ENCODE data around the gene COMMD3.
"Not testable (repeated sequence)": the region's sequence is repeated elsewhere in the genome, so short reads cannot be mapped to it uniquely, and the experiment has no call there.

Gene COMMD3

GRCh38 chr10:22316286-22317075, at the start of gene COMMD3:
Gene COMMD3 (plus strand): TSS chr10:22316388. CDS start chr10:22316418, 30 bp downstream.
- peak; percentile 84 for DNase-seq

DNA sequence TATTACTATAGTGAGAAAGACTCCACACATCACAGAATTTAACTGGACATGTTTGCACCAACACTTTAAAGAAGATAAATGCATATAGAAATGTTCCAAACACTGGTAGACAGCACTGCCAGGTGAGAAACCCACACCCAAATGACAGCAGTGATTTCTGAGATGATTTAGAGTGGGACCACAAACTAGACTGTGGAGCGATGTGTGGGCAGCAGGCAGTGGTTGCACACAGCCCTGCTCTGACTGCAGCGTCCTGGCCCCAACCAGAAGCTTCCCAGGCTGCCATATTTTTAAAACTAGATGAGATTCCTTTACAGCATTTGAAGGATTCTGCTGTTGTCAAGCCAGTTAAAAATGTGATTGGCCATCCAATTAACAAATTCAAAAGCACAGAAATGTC, 47.7 kb upstream of the COMMD3 start:
- no peak for DNase-seq

DNA sequence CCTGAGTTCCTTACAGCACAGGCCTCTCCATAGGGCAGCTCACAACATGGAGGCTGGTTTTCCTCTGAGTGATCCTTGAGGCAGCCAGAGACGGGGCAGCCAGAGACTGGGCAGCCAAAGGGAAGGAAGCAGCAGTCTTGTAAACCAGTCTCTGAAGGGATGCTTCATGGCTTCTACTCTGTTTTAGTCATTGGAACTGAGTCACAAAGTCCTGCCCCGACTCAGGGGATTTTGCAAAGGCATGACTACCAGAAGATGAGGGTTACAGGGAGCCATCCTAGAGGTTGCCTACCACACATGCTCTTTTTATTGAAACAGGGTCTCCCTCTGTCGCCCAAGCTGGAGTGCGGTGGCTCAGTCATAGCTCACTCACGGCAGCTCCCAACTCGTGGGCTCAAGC, 44.4 kb upstream of the COMMD3 start:
- no peak for DNase-seq

DNA sequence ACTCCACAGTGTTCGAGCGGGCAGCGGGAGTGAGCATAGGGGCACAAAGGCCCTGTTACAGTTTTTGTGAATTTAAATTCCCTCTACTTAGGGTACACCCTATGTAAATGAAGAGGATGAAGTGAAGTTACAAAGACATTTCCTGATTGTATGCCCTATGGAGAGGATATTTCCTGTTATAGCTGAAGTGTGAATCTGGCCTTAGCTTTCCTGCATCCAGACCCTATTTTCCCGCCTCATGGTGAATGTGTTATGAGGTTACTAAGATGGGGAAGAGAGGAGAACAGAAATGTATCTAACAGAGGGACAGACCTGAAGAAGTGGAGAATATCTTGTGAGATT, 37.8 kb upstream of the COMMD3 start:
- DNase-seq, result no peak

GRCh38 chr10:22280078-22280477, 36.1 kb upstream of the COMMD3 start:
- no peak for DNase-seq

GRCh38 chr10:22285130-22285529, 31.1 kb upstream of the COMMD3 start:
- DNase-seq, result no peak

- DNase-seq, result no peak
These were observed 22.3 kb upstream of the COMMD3 start for GRCh38 chr10:22293747-22294404.

DNA sequence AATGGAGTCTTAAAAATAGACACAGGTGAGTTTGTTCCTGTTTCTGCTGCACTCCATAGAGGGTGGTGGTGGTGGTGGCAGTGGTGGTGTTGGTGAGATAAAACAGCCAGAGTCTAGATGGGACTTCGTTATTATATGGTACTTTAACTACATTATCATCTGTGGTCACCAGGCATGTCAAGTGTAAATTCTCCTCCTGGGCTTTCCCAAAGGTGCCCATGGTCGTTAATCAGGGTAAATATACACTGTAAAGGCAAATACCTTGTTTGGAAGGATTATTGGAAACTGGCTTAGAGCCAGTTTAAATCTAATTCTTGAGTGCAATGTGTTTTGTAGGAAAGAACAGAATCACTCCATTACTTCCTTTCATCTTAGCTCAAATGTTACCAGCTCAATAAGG, 21.5 kb upstream of the COMMD3 start:
- no peak for DNase-seq

GRCh38 chr10:22301193-22301592, 15.0 kb upstream of the COMMD3 start:
- no peak for DNase-seq

DNA sequence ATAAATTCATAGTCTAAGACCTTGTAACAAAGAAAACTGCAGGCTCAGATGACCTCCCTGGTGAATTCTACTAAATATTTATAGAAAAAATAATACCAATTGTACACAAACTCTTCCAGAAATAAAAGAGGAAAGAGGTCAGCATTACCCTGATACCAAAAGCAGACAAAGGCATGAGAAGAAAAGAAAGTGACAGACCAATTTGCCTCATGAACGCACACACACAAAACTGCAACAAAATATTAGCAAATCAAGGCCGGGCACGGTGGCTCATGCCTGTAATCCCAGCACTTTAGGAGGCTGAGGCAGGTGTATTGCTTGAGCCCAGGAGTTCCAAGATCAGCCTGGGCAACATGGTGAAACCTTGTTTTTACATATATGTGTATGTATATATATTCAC, 12.7 kb upstream of the COMMD3 start:
- no peak for DNase-seq

- no peak for DNase-seq
These were observed 10.5 kb upstream of the COMMD3 start for GRCh38 chr10:22305721-22306120.

- DNase-seq, result no peak
These were observed 7.8 kb upstream of the COMMD3 start for GRCh38 chr10:22308390-22308789.

GRCh38 chr10:22309180-22310000, 6.8 kb upstream of the COMMD3 start:
- DNase-seq, result no peak

GRCh38 chr10:22310012-22310411, 6.2 kb upstream of the COMMD3 start:
- DNase-seq, result not testable (repeated sequence)

GRCh38 chr10:22310928-22311327, 5.3 kb upstream of the COMMD3 start:
- DNase-seq, result peak; percentile 26

- no peak for DNase-seq
These were observed 1.3 kb upstream of the COMMD3 start for GRCh38 chr10:22314852-22315251.

- DNase-seq, result no peak
These were observed 518 bp upstream of the COMMD3 start for GRCh38 chr10:22315455-22316285.

DNA sequence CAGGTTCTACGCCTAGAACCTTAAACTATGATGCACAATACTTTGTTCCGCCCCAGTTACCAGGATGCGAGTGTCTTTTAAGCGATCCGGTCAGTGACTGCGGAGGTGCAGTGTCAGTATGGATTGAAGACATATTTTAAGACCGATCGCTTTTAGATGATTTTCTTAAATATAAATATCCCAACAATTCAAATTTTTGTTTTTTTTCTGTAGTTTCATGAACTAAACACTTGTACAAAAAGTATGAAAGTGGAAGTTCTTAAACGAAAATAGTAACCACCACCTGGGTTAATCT, 835 bp downstream of the COMMD3 start:
- DNase-seq, result no peak

DNA sequence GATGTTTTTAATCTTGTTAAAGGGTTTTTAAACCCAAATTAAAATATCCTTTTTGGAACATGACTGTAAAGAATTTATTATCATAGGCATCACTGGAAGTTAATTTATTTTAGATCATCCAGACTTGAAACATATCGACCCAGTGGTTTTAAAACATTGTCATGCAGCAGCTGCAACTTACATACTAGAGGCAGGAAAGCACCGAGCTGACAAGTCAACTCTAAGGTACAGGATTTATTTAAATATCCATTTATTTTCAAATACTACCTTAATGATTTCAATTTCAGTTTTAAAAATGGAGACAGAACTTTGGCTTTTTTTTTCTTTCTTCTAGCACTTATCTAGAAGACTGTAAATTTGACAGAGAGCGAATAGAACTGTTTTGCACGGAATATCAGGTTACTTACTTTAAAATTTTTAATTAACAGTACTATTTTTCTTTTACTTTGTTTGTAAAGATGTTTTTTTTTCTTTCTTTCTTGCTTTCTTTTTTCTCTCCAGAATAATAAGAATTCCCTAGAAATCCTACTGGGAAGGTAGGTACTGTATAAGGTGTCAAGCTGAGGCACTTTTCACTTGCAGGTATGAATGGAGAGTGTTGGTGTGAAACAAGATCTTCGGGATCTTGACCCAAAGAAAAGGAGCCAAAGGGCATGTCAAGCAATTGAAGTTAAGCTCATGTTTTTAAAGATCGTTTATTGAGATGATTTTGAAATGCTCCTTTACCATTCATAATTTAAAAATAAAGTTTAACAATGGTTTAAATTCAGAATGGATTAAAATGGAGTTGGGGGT, 1.8 kb downstream of the COMMD3 start:
- no peak for DNase-seq

DNA sequence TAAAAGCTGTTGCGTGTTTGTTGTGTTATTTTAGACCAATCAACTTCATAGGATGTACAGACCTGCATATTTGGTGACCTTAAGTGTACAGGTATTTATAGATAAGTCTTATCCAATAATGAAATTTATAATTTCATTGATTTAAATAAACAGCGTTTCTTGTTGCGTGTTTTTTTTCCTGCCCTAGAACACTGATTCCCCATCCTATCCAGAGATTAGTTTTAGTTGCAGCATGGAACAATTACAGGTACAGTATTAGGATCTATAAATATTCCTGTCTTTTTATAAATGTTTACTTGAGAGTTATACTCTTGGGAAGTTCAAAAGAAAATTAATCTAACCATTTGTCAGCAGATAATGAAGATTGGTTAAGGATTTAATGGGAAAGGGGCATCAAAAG, 2.6 kb downstream of the COMMD3 start:
- no peak for DNase-seq

GRCh38 chr10:22319547-22319979, 3.4 kb downstream of the COMMD3 start:
- peak; percentile 42 for DNase-seq

DNA sequence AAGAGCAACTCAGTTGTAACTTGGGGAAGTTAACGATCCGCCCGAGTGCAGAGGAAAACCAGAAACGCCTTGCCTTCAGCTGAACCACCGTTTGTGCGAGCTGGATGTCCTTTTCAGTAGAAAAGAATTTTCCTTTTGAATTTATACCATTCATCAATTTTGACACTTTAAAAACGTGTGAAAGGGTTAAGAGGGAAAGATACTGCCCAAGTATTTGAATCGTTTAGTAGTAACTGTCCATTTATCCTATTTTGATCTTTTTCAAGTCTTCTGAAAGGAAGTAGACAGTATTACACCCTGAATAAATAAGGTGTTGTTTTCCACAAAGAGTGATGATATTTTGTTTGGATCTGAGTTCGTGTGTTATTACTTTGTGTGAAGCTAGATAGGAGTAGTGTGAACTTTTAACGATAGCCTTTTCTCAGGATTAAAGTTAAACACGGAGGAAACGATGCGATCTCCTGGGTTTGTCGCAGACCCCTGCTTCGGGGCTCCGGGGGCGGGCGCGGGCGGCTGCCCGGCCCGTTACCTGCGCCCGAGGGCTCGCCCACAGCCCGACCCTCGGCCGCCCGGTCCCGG, 3.9 kb downstream of the COMMD3 start:
- DNase-seq, result no peak
